H1 (cell line): ENCODE data around the gene ALPL. TPM values are rescaled to one million over a fixed set of nuclear protein-coding genes. Genes with fewer than 3 reads are reported as not detected.
A peak's percentile ranks its signal among the peaks of the same experiment; 100 is the strongest.

Experiments used
- CTCF ChIA-PET: fragments of 300-600 bp; sonication (Branson Sonifier 250); formaldehyde crosslinking; loops from one replicate; lab custom pipeline; 2021; ENCODE audit not compliant: partially characterized antibody; lab: Charles Lee
- POLR2A ChIA-PET: fragments of 300-600 bp; sonication (Branson Sonifier 250); formaldehyde crosslinking; loops from one replicate; lab custom pipeline; 2021; ENCODE audit warnings: inconsistent platforms; ENCODE audit not compliant: partially characterized antibody; lab: Charles Lee
- DNase-seq, 2 experiments: peaks; one replicate each; pipeline versions ENCODE4 v3.0.0 to v3.0.0-alpha.2; 2010 to 2022; ENCODE audit warnings: low spot score in 2 of 2, low read depth in 1 of 2, mixed read lengths in 1 of 2
- FAIRE-seq: peaks from 2 replicates; lab custom pipeline; 2011; peaks lifted over from hg19 to GRCh38; lab: Jason Lieb, UNC
- H2AFZ ChIP-seq: 2 replicates; pipeline ENCODE4 v1.8.1; 2012; ENCODE audit warnings: low read length, inconsistent platforms
- H2AK5ac ChIP-seq: 2 replicates; pipeline ENCODE4 v1.6.1; 2013; ENCODE audit warnings: low read depth, low read length
- H2BK120ac ChIP-seq: replicated peaks from 2 replicates; pipeline ENCODE3; 2013; ENCODE audit warnings: low read depth, low read length, inconsistent platforms
- H2BK12ac ChIP-seq: 2 replicates; pipeline ENCODE4 v1.6.1; 2013; ENCODE audit warnings: low read depth, low read length
- H2BK15ac ChIP-seq: 2 replicates; pipeline ENCODE4 v1.6.1; 2013; ENCODE audit warnings: low read length
- H2BK20ac ChIP-seq: 2 replicates; pipeline ENCODE4 v1.6.1; 2013; ENCODE audit warnings: low read length
- H2BK5ac ChIP-seq: 2 replicates; pipeline ENCODE4 v1.6.1; 2013; ENCODE audit warnings: low read depth, low read length
- H3K14ac ChIP-seq: 2 replicates; pipeline ENCODE4 v1.6.1; 2013; ENCODE audit warnings: inconsistent platforms; ENCODE audit not compliant: insufficient read length
- H3K18ac ChIP-seq: 2 replicates; pipeline ENCODE4 v1.6.1; 2013; ENCODE audit warnings: low read length; ENCODE audit errors: extremely low read depth
- H3K23ac ChIP-seq: 2 replicates; pipeline ENCODE4 v1.6.1; 2013; ENCODE audit warnings: inconsistent platforms; ENCODE audit not compliant: insufficient read length
- H3K23me2 ChIP-seq: 2 replicates; pipeline ENCODE4 v1.6.1; 2013; ENCODE audit warnings: low read depth, low read length
- H3K27ac ChIP-seq: 2 replicates; pipeline ENCODE4 v1.6.1; 2011; ENCODE audit warnings: low read depth, low read length, inconsistent platforms
- H3K27me3 ChIP-seq, 4 experiments: replicated peaks in 1 of 4; 1 replicate in 1 of 4; 2 replicates in 3 of 4; pipeline versions ENCODE4 v1.6.1 to v1.8.1; 2011 to 2013; ENCODE audit warnings: low read length in 3 of 4, mild to moderate bottlenecking in 3 of 4, inconsistent platforms in 2 of 4, mixed read lengths in 2 of 4, moderate library complexity in 1 of 4; ENCODE audit not compliant: control insufficient read depth in 3 of 4, insufficient read depth in 3 of 4; ENCODE audit errors: extremely low read depth in 1 of 4
- H3K36me3 ChIP-seq, 4 experiments: 2 replicates each; pipeline versions ENCODE4 v1.6.1 to v1.8.1; 2011 to 2013; ENCODE audit warnings: mild to moderate bottlenecking in 4 of 4, low read length in 3 of 4, moderate library complexity in 2 of 4, control low read depth in 1 of 4, inconsistent platforms in 1 of 4; ENCODE audit not compliant: insufficient read depth in 4 of 4, control insufficient read depth in 2 of 4
- H3K4ac ChIP-seq: replicated peaks from 2 replicates; pipeline ENCODE3; 2013; ENCODE audit warnings: low read length, low read depth, mixed read lengths, inconsistent platforms; ENCODE audit not compliant: insufficient read length
- H3K4me1 ChIP-seq, 4 experiments: replicated peaks in 1 of 4; 1 replicate in 1 of 4; 2 replicates in 3 of 4; pipeline versions ENCODE4 v1.6.1 to v1.8.1; 2011 to 2013; ENCODE audit warnings: low read length in 3 of 4, inconsistent platforms in 2 of 4, mixed read lengths in 1 of 4; ENCODE audit not compliant: insufficient read depth in 4 of 4, control insufficient read depth in 3 of 4
- H3K4me2 ChIP-seq, 2 experiments: 2 replicates each; pipeline versions ENCODE4 v1.6.1 to v1.8.1; 2011 to 2013; ENCODE audit warnings: low read depth in 2 of 2, low read length in 2 of 2, control low read depth in 1 of 2, inconsistent platforms in 1 of 2, mild to moderate bottlenecking in 1 of 2; ENCODE audit not compliant: insufficient read depth in 1 of 2
- H3K4me3 ChIP-seq, 4 experiments: fragments of 200-600, 300-600 bp in 1 of 4; sonication (generic), shearing (Covaris generic), sonication (Bioruptor Twin) in 1 of 4; 2 replicates each; pipeline versions ENCODE4 v1.5.1 to v1.8.1; 2011 to 2016; ENCODE audit warnings: low read length in 4 of 4, low read depth in 3 of 4, control low read depth in 2 of 4, inconsistent platforms in 2 of 4, mild to moderate bottlenecking in 2 of 4, mixed read lengths in 1 of 4, moderate library complexity in 1 of 4; ENCODE audit not compliant: insufficient read depth in 2 of 4; ENCODE audit errors: extremely low read depth in 1 of 4
- H3K56ac ChIP-seq: replicated peaks from 2 replicates; pipeline ENCODE3; 2013; ENCODE audit warnings: low read depth, mild to moderate bottlenecking, mixed read lengths, low read length, inconsistent platforms; ENCODE audit not compliant: insufficient read length
- H3K79me1 ChIP-seq: 2 replicates; pipeline ENCODE4 v1.6.1; 2013; ENCODE audit warnings: low read depth, low read length, control low read depth
- H3K79me2 ChIP-seq, 2 experiments: 2 replicates each; pipeline versions ENCODE4 v1.6.1 to v1.8.1; 2012 to 2013; ENCODE audit warnings: low read length in 2 of 2, mild to moderate bottlenecking in 2 of 2, inconsistent platforms in 1 of 2; ENCODE audit not compliant: insufficient read depth in 2 of 2, control insufficient read depth in 1 of 2
- H3K9ac ChIP-seq, 4 experiments: replicated peaks in 1 of 4; 1 replicate in 1 of 4; 2 replicates in 3 of 4; pipeline versions ENCODE4 v1.6.1 to v1.8.1; 2011 to 2013; ENCODE audit warnings: low read depth in 3 of 4, low read length in 3 of 4, control low read depth in 2 of 4, mild to moderate bottlenecking in 2 of 4, moderate library complexity in 2 of 4, inconsistent platforms in 1 of 4; ENCODE audit errors: extremely low read depth in 1 of 4
- H3K9me3 ChIP-seq, 2 experiments: 2 replicates each; pipeline versions ENCODE4 v1.6.1 to v1.8.1; 2012 to 2013; ENCODE audit warnings: mild to moderate bottlenecking in 2 of 2, moderate library complexity in 2 of 2, control low read depth in 1 of 2, inconsistent platforms in 1 of 2, low read depth in 1 of 2, low read length in 1 of 2, mixed read lengths in 1 of 2; ENCODE audit not compliant: insufficient read depth in 2 of 2
- H4K20me1 ChIP-seq, 2 experiments: replicated peaks in 1 of 2; 2 replicates each; pipeline versions ENCODE3 to v1.8.1; 2011 to 2013; ENCODE audit warnings: inconsistent platforms in 2 of 2, low read length in 2 of 2, mild to moderate bottlenecking in 1 of 2; ENCODE audit not compliant: insufficient read depth in 2 of 2, control insufficient read depth in 1 of 2
- H4K5ac ChIP-seq: 2 replicates; pipeline ENCODE4 v1.6.1; 2013; ENCODE audit warnings: low read length, low read depth, mixed read lengths, inconsistent platforms; ENCODE audit not compliant: insufficient read length
- H4K8ac ChIP-seq: 2 replicates; pipeline ENCODE4 v1.8.0; 2013; ENCODE audit warnings: mild to moderate bottlenecking, moderate library complexity, low read length, inconsistent platforms; ENCODE audit not compliant: insufficient read depth; ENCODE audit errors: extremely low read depth
- H4K91ac ChIP-seq: replicated peaks from 2 replicates; pipeline ENCODE3; 2013; ENCODE audit warnings: low read length, mixed read lengths, inconsistent platforms; ENCODE audit not compliant: insufficient read length
- ASH2L ChIP-seq: fragments of 200-600, 300-600 bp; sonication (generic); IDR thresholded peaks from one replicate; pipeline ENCODE4 v1.7.1; 2017; ENCODE audit warnings: low read length
- CBX8 ChIP-seq: fragments of 300-800, 300-1000 bp; sonication (generic); IDR thresholded peaks from 2 replicates; pipeline ENCODE4 v1.7.1; 2016; ENCODE audit warnings: low read depth, low read length, borderline replicate concordance
- CEBPB ChIP-seq: IDR thresholded peaks from 2 replicates; pipeline ENCODE4 v1.6.1; 2012; ENCODE audit warnings: low read depth, low read length
- EZH2 ChIP-seq: fragments of 200-600 bp; sonication (generic); IDR thresholded peaks from 2 replicates; pipeline ENCODE4 v1.7.1; 2012; ENCODE audit warnings: low read depth, mild to moderate bottlenecking, moderate library complexity, low read length, inconsistent platforms; ENCODE audit not compliant: severe bottlenecking
- POU5F1 ChIP-seq: IDR thresholded peaks from 2 replicates; pipeline ENCODE4 v1.6.1; 2011; ENCODE audit warnings: low read depth, mild to moderate bottlenecking, low read length, moderate library complexity
- RAD21 ChIP-seq, 2 experiments: IDR thresholded peaks in 1 of 2; conservative IDR thresholded peaks in 1 of 2; 2 replicates each; pipeline ENCODE4 v1.6.1; 2011; ENCODE audit warnings: low read depth in 2 of 2, low read length in 2 of 2, improper control_type of control experiment in 1 of 2, inconsistent platforms in 1 of 2, mild to moderate bottlenecking in 1 of 2, moderate library complexity in 1 of 2
- SAP30 ChIP-seq: fragments of 300-600 bp; sonication (generic); IDR thresholded peaks from 2 replicates; pipeline ENCODE4 v1.7.1; 2012; ENCODE audit warnings: low read length, moderate library complexity, mild to moderate bottlenecking, inconsistent platforms; ENCODE audit not compliant: insufficient read depth, insufficient replicate concordance
- USF2 ChIP-seq: IDR thresholded peaks from 2 replicates; pipeline ENCODE4 v1.6.1; 2011; ENCODE audit warnings: low read length, improper control_type of control experiment
- WGBS, 2 experiments: shearing (Covaris generic) in 1 of 2; methylation state at CpG; one replicate each; pipeline versions ENCODE4 v1.1.6 to v1.1.7; 2013 to 2015; ENCODE audit warnings: low lambda C conversion rate in 2 of 2, mixed read lengths in 2 of 2, inconsistent platforms in 1 of 2, low coverage in 1 of 2, missing lambda C conversion rate in 1 of 2; ENCODE audit not compliant: insufficient replicate concordance in 2 of 2, insufficient coverage in 1 of 2, insufficient read length in 1 of 2; ENCODE audit errors: extremely low coverage in 1 of 2, missing lambda C conversion rate in 1 of 2; 5-methylcytosine and 5-hydroxymethylcytosine counted together
- polyA plus RNA-seq, 7 experiments: library from polyadenylated mRNA; depleted of rRNA in 3 of 7; stranded (reverse) in 5 of 7; unstranded in 2 of 7; fragments of >200 nt in 5 of 7; fragments of 200-250 nt in 2 of 7; gene quantifications; 1 replicate in 5 of 7; 2 replicates in 1 of 7; 4 replicates in 1 of 7; pipeline versions ENCODE4 v1.2.1 to v1.2.3, GENCODE V29; 2011 to 2013; ENCODE audit warnings: missing spikeins in 2 of 7, mixed read lengths in 2 of 7
- total RNA-seq: library from RNA; stranded (reverse); fragmentation: NEBNext Ultra II Directional; extraction: Animal tissue kit (Norgen Biotek cat#: 25700); gene quantifications from 2 replicates; pipeline ENCODE4 v1.2.1, GENCODE V29; 2021
- TF ChIP-seq, protein P1 (sequence below): IDR thresholded peaks from 2 replicates; pipeline ENCODE4 v1.6.1; 2012; ENCODE audit warnings: inconsistent platforms

ALPL gene
- total and polyA plus RNA-seq, 2 of the 8 experiments (the other 6 are each of a cell fraction or from before 2014, with no cell fraction given), result 175 to 362 TPM

GRCh38 chr1:21553116-21553926 is 44.1 kb downstream of the ALPL start:
- DNase-seq (no peak), FAIRE-seq (peak; percentile 80)
- Histone ChIP-seq H3K4me2 (peak overlapping the region; percentile 63 to 64), H2AFZ (no peak overlapping the region), H3K23ac (no peak overlapping the region), H2BK120ac (no peak overlapping the region), H4K5ac (peak overlapping the region; percentile 37), H3K14ac (no peak overlapping the region), H3K56ac (peak overlapping the region; percentile 14), H3K18ac (no peak overlapping the region), H2BK12ac (0 out of 2 replicates have a peak overlapping the region, but pooled peaks have one; percentile 69), H3K4me3 (peak overlapping the region in 1 of 4 experiments; percentile 40; a peak in 2 of 8 replicates), H3K9me3 (no peaks in the 10 kb centered on the region), H2BK20ac (no peak overlapping the region), H2BK5ac (peak overlapping the region; percentile 53; the same call in 1 of the 2 replicates), H4K91ac (no peak overlapping the region), H3K9ac (no peak overlapping the region), H3K79me2 (peaks cover 0 to 10% of the 10 kb centered on the region in 2 experiments; a peak in 2 of 4 replicates), H2BK15ac (no peak overlapping the region), H3K36me3 (peaks cover 0 to 9% (median 3%) of the 10 kb centered on the region in 4 experiments; a peak in 4 of 8 replicates), H3K4ac (no peak overlapping the region), H2AK5ac (no peak overlapping the region), H4K8ac (no peak overlapping the region), H3K79me1 (peaks cover 4% of the 10 kb centered on the region), H3K27ac (no peak overlapping the region), H3K27me3 (no peaks in the 10 kb centered on the region), H3K23me2 (no peaks in the 10 kb centered on the region), H4K20me1 (peaks cover 0 to 2% of the 10 kb centered on the region in 2 experiments), H3K4me1 (peaks cover 3 to 20% (median 11%) of the 10 kb centered on the region in 4 experiments)
- ChIA-PET POLR2A (interaction anchor here (0.8 to 1.1 kb wide), 3 partner anchors 10 to 76 kb away, joined by 3 read pairs; no protein-coding TSS in a partner anchor), CTCF (interaction anchor here (0.6 to 7.7 kb wide), 8 partner anchors 15 to 336 kb away, joined by 3 to 85 read pairs (median 4); no protein-coding TSS in a partner anchor)
- WGBS, 2 experiments, result 31% methylated on average over 8 of the region's 8 CpGs; no CpG with 5 or more reads in 1 of the 2 experiments
- TF ChIP-seq, protein P1, sequence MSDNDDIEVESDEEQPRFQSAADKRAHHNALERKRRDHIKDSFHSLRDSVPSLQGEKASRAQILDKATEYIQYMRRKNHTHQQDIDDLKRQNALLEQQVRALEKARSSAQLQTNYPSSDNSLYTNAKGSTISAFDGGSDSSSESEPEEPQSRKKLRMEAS, result 0 out of 2 replicates have a peak, but pooled peaks have one; percentile 9
- TF ChIP-seq ASH2L (peak; percentile 44), USF2 (no peak), CBX8 (no peak), POU5F1 (no peak), CEBPB (no peak), EZH2 (no peak), SAP30 (peak; percentile 77), RAD21 (IDR thresholded peaks at IDR 0.05 in 1 of 2, conservative IDR thresholded peaks at IDR 0.05 in 1 of 2; ENCODE audit: low read depth in 2 of 2, low read length in 2 of 2) (no peak)
